RKO (cell line): ENCODE results near the gene APH1A.
"Not testable (repeated sequence)": the region's sequence is repeated elsewhere in the genome, so short reads cannot be mapped to it uniquely, and the experiment has no call there.

ENCODE experiments used
- DNase-seq: peaks from one replicate; pipeline ENCODE4 v3.0.0-alpha.2; 2016; ENCODE audit warnings: low spot score

Gene APH1A

GRCh38 chr1:150268705-150269403 is at the start of gene APH1A:
APH1A (minus strand) TSS chr1:150269016; CDS start chr1:150268810, 206 bp downstream.
- peak; percentile 97 for DNase-seq

DNA sequence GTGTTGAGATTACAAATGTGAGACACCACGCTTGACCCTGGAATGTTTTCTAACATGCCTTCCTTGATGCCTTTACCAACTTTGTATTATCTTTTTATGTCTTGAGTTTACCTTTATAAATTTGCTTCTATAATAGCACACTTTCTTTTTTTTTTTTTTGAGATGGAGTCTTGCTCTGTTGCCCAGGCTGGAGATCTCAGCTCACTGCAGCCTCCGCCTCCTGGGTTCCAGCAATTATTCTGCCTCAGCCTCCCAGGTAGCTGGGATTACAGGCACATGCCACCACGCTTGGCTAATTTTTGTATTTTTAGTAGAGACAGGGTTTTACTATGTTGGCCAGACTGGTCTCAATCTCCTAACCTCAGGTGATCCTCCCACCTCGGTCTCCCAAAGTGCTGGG is 45.9 kb upstream of the APH1A start:
- not testable (repeated sequence) for DNase-seq

- DNase-seq: no peak
These were observed 42.9 kb upstream of the APH1A start for GRCh38 chr1:150311762-150312161.

- DNase-seq: no peak
These were observed 41.1 kb upstream of the APH1A start for GRCh38 chr1:150309758-150310508.

DNA sequence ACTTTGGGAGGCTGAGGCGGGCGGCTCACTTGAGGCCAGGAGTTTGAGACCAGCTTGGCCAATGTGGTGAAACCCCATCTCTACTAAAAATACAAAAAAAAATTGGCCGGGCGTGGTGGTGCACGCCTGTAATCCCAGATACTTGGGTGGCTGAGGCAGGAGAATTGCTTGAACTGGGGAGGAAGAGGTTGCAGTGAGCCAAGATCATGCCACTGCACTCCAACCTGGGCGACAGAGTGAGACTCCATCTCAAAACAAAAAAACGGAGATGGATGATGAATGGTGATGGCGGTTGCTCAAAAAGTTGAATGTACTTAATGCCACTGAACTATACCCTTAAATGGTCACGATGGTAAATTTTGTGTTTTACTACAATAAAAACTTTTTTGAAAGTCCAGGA is 39.8 kb upstream of the APH1A start:
- not testable (repeated sequence) for DNase-seq

GRCh38 chr1:150302902-150303301 is 34.1 kb upstream of the APH1A start:
- no peak for DNase-seq

DNA sequence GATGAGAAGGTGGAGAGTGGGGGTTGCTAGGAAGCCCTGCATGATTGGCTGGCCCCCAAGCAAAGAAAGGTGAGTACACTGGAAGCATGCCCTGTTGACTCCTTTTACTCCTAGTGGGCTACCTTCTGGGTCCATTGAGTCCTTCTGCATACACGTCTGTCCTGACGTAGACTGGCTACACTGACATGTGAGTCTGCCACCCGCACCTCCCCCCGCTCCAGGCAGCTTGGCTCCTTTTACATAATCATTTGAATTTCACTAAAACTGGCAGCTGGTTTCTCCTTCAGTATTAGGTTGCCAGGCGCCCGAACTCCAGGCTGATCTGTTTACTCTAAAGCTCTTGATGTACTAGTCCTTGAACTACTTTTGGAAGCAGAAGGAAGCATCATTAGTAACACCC is 33.5 kb upstream of the APH1A start:
- DNase-seq: no peak

GRCh38 chr1:150299716-150300115 is 30.9 kb upstream of the APH1A start:
- no peak for DNase-seq

DNA sequence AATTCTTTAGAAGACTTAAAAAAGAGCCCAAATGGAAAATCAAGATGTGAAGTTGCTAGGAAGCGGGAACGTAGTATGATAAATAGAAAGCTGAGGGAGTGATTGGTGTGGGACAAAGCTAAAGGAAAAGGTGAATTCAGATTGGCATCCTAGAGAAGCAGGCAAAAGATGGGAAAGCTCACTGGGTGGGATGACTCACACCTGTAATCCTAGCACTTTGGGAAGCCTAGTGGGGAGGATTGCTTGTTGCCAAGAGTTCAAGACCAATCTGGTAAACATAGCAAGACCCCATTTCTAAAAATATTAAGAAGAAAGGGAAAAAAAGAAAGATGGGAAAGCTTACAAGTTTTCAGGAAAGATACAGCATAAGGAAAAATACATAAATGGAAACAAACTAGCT is 26.7 kb upstream of the APH1A start:
- peak; percentile 69 for DNase-seq

DNA sequence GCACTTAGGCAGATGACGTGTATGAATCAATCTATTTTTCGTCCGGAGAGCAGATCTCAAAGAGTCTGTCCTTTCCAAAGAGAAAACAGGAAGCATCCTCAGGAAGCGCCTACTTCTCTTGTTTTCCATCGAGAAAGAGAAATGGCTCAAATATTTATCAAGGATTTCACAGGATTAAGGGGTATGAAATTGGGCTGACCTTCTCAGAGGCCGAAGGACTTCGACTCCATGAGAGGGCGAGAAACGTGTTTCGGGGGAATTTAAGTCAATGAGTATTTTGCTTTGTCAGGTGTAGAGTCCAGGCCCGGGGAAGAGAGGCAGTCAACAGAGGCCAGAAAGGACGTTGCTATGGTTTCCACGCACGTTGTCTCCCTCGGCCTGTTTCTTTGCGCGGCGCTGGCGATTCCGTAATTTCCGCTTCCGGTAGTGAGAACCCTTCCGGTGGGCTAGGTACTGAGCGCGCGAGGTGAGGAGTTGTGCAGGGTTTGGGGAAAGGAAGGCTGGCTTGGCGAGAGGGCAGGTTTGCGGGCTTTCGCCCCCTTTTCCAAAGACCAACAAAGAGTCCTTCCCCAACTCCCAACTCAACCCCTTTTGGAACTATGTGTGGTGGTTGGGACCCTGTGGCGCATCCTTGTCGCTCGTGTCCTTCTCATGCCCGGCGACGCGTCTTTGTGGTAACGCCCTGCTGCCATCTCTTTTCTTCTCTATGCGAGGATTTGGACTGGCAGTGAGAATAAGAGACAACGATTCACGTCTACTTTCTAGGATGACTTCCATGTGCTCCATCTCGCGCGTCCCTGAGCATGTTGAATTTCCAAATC is 24.8 kb upstream of the APH1A start, which contains the start of gene MRPS21:
Gene MRPS21 (plus strand): TSS at position 429 of the 821 bp plus-strand sequence. CDS start 506 bp downstream, outside the sequence.
- peak; percentile 94 for DNase-seq

- no peak for DNase-seq
These were observed 20.0 kb upstream of the APH1A start for GRCh38 chr1:150288822-150289221.

- no peak for DNase-seq
These were observed 19.6 kb upstream of the APH1A start for GRCh38 chr1:150288382-150288781.

DNA sequence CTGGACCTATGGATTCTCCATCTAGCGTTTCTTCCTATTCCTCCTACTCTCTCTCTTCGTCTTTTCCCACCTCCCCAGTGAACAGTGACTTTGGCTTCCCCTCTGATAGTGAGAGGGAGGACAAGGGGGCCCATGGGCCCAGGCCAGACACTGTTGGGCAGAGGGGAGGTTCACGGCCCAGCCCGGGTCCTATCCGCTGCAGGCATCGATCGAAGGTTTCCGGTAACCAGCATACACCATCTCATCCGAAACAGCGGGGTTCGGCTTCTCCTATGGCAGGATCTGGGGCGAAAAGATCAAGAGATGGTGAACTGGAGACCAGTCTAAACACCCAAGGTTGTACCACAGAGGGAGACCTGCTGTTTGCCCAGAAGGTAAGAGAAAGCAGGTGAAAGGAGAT is 14.4 kb upstream of the APH1A start:
- no peak for DNase-seq

DNA sequence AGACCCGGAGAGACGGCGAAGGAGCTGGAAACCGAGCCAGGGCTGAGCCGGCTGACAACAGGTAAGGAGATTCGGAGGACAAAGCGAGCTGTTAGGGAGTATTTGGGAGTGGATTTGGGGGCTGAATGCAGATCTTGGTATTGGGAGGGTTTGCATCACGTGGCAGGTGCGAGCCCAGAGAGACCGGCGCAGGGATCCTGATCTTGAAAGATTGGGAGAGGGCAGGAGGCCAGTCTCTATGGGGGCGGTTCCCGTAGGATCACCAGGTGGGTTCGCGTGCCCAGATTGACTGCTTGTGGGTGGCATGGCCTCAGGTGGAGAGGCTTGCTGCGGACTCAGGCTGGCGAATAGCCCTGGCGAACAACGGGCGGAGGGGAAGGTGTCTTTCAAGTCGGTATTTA is 13.7 kb upstream of the APH1A start:
- no peak for DNase-seq

- peak; percentile 96 for DNase-seq
These were observed 13.1 kb upstream of the APH1A start, which contains the start of gene CIART for GRCh38 chr1:150281758-150282557. CIART (plus strand) TSS chr1:150282554; CDS start chr1:150283268, 714 bp downstream.

DNA sequence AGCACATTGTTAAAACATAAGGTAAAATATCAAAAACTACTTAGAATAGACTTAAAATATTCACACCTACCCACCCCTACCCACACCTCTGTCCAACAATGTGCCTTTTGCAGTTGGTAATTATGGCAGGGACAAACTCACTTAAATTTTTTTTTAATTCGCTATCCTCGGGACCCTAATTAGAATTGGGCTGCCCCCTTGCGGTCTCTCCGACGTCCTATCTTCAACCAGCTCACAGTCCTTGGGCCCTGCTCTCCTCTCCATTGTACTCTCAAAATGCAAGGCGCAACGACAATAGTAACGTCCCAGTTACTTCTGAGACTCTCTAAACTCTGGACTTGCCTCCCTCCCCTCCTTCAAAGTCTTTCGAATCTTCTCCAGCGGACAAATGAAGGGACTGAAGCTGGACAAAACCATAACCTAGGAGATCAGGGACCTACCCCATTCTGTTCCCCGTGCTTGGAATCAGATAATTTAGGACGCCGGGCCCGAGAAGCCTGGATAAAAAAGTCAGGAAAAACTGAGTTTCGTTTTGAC is 12.5 kb upstream of the APH1A start:
- DNase-seq: peak; percentile 81

DNA sequence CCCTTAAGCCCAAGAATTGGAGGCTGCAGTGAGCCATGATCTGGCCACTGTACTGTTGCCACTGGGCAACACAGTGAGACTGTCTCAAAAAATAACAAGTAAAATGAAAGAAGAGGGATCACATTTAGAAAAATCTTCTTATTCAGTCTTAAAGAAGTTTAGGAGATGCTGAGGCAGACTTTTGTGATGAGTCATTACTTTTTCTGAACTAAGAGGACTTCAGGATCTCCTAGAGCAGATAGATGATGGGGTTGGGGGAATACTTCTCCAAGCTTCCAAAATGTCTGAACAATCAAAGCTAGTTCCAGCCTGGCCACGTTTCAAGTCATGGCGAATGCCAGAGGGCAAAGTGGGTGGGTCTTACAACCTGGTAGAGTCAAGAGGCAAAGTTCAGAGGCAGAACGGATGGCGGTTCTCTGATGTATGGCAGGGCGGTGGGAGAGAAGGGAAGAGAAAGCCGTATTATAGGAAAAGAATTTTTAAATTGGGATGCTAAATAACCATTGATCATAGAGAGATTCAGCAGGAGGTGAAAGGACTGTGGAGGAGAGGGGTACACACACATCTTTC is 11.4 kb upstream of the APH1A start:
- no peak for DNase-seq

GRCh38 chr1:150273311-150273710 is 4.5 kb upstream of the APH1A start:
- no peak for DNase-seq

- no peak for DNase-seq
These were observed 2.6 kb upstream of the APH1A start for GRCh38 chr1:150271291-150271959.

GRCh38 chr1:150269451-150269850 is 635 bp upstream of the APH1A start:
- DNase-seq: no peak
